PC-9 (cell line): ENCODE measurements around the gene AMN1. TPM values are rescaled to one million over a fixed set of nuclear protein-coding genes. Genes with fewer than 3 reads are reported as not detected.
"Not testable (repeated sequence)": the region's sequence is repeated elsewhere in the genome, so short reads cannot be mapped to it uniquely, and the experiment has no call there.

Source experiments
- BruUV-seq: library from RNA; stranded (reverse); fragments of 400-500 nt; replicated peaks from 2 replicates; lab custom pipeline; 2021; lab: Mats Ljungman, UMichigan
- CTCF ChIA-PET: fragments of 300-600 bp; sonication (Branson Sonifier 250); formaldehyde crosslinking; loops from one replicate; lab custom pipeline; 2022; ENCODE audit warnings: antibody characterized with exemption; lab: Charles Lee
- POLR2A ChIA-PET: fragments of 300-600 bp; sonication (Branson Sonifier 250); formaldehyde crosslinking; loops from one replicate; lab custom pipeline; 2022; ENCODE audit warnings: antibody characterized with exemption; ENCODE audit not compliant: unreplicated experiment; lab: Charles Lee
- DNase-seq, 2 experiments: peaks; one replicate each; pipeline versions ENCODE4 v3.0.0 to v3.0.0-alpha.2; 2015 to 2022; ENCODE audit warnings: mixed read lengths in 1 of 2
- H2AFZ ChIP-seq: fragments of 200-600 bp; sonication (generic); 2 replicates; pipeline ENCODE4 v1.8.1; 2017; ENCODE audit warnings: antibody characterized with exemption
- H3F3A ChIP-seq: fragments of 200-600 bp; sonication (generic); 2 replicates; pipeline ENCODE4 v1.8.1; 2017; ENCODE audit warnings: antibody characterized with exemption, mild to moderate bottlenecking, low read depth; ENCODE audit not compliant: insufficient read depth
- H3K27ac ChIP-seq: fragments of 200-600 bp; sonication (generic); 2 replicates; pipeline ENCODE4 v1.6.1; 2016; ENCODE audit warnings: mixed run types
- H3K27me3 ChIP-seq: fragments of 200-600 bp; sonication (generic); 2 replicates; pipeline ENCODE4 v1.6.1; 2016; ENCODE audit warnings: low read depth, mixed run types; ENCODE audit not compliant: insufficient read depth
- H3K36me3 ChIP-seq: fragments of 200-600 bp; sonication (generic); 2 replicates; pipeline ENCODE4 v1.6.1; 2016; ENCODE audit warnings: low read depth, mixed run types
- H3K4me1 ChIP-seq: fragments of 200-600 bp; sonication (generic); replicated peaks from 2 replicates; pipeline ENCODE4 v1.6.1; 2016; ENCODE audit warnings: mixed run types; ENCODE audit not compliant: insufficient read depth
- H3K4me2 ChIP-seq: fragments of 200-600 bp; sonication (generic); 2 replicates; pipeline ENCODE4 v1.6.1; 2017; ENCODE audit warnings: mixed run types
- H3K4me3 ChIP-seq: fragments of 200-600 bp; sonication (generic); 2 replicates; pipeline ENCODE4 v1.6.1; 2016; ENCODE audit warnings: mixed run types
- H3K79me2 ChIP-seq: fragments of 200-600 bp; sonication (generic); 2 replicates; pipeline ENCODE4 v1.6.1; 2017; ENCODE audit warnings: low read depth, mixed run types
- H3K9me2 ChIP-seq: fragments of 200-600 bp; sonication (generic); 2 replicates; pipeline ENCODE4 v1.8.1; 2017; ENCODE audit warnings: mild to moderate bottlenecking; ENCODE audit not compliant: insufficient read depth
- H3K9me3 ChIP-seq: fragments of 200-600 bp; sonication (generic); 2 replicates; pipeline ENCODE4 v1.8.1; 2016; ENCODE audit warnings: low read depth; ENCODE audit not compliant: insufficient read depth
- H4K20me1 ChIP-seq: fragments of 200-600 bp; sonication (generic); 2 replicates; pipeline ENCODE4 v1.8.1; 2017; ENCODE audit not compliant: insufficient read depth
- EZH2 ChIP-seq: fragments of 200-600 bp; sonication (generic); IDR thresholded peaks from 2 replicates; pipeline ENCODE4 v1.8.0; 2017; ENCODE audit warnings: antibody characterized with exemption, low read depth
- intact Hi-C: fragments of 100-400 bp; cut with micrococcal nuclease; formaldehyde crosslinking; loops from one replicate; pipeline ENCODE4 v1.10.0; 2022; ENCODE audit not compliant: unreplicated experiment
- total RNA-seq: library from RNA; stranded (reverse); gene quantifications from 2 replicates; pipeline ENCODE4 v1.2.3, GENCODE V29; 2021
- TF ChIP-seq, protein P1 (sequence below): fragments of 200-600 bp; sonication (generic); conservative IDR thresholded peaks from 2 replicates; pipeline ENCODE4 v1.6.1; 2017; ENCODE audit warnings: mixed run types, antibody characterized with exemption, mild to moderate bottlenecking, moderate library complexity

AMN1 gene
- total RNA-seq, 1 experiment from 2014 or later = 7.4 TPM

DNA sequence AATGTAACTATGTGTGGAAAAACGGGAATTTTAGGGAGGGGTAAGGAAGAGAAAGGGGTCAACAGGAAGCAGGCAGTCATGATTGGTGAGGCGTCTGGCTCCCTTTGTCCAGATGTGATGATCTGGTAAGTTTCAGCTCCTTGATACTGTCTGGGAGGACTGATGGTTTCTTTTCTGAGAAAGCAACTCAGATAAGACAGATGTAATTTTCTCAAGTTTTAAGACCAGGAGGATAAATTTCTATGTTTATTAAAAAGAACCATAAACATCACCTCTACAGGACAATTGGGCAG is 21.9 kb upstream of the AMN1 start:
- Histone ChIP-seq H3K79me2 (no peaks in the 10 kb centered on the region), H3K9me2 (no peaks in the 10 kb centered on the region), H4K20me1 (no peaks in the 10 kb centered on the region), H3K4me1 (peaks cover 22% of the 10 kb centered on the region), H3K27ac (no peak overlapping the region), H3K36me3 (no peaks in the 10 kb centered on the region), H3K27me3 (no peaks in the 10 kb centered on the region), H2AFZ (no peak overlapping the region), H3K4me3 (0 out of 2 replicates have a peak overlapping the region, but pooled peaks have one; percentile 10), H3F3A (peaks cover 42% of the 10 kb centered on the region), H3K9me3 (peaks cover 32% of the 10 kb centered on the region), H3K4me2 (no peak overlapping the region)
- intact Hi-C loops = no loop called here
- BruUV-seq = no TSS peak
- no peak for DNase-seq
- POLR2A ChIA-PET = no interaction called here
- CTCF ChIA-PET = no interaction called here
- no peak for TF ChIP-seq EZH2
- TF ChIP-seq, protein P1, sequence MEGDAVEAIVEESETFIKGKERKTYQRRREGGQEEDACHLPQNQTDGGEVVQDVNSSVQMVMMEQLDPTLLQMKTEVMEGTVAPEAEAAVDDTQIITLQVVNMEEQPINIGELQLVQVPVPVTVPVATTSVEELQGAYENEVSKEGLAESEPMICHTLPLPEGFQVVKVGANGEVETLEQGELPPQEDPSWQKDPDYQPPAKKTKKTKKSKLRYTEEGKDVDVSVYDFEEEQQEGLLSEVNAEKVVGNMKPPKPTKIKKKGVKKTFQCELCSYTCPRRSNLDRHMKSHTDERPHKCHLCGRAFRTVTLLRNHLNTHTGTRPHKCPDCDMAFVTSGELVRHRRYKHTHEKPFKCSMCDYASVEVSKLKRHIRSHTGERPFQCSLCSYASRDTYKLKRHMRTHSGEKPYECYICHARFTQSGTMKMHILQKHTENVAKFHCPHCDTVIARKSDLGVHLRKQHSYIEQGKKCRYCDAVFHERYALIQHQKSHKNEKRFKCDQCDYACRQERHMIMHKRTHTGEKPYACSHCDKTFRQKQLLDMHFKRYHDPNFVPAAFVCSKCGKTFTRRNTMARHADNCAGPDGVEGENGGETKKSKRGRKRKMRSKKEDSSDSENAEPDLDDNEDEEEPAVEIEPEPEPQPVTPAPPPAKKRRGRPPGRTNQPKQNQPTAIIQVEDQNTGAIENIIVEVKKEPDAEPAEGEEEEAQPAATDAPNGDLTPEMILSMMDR = no peak

GRCh38 chr12:31749024-31749704 is 20.3 kb upstream of the AMN1 start:
- Histone ChIP-seq H2AFZ (no peak overlapping the region), H4K20me1 (no peaks in the 10 kb centered on the region), H3K4me2 (peak overlapping the region; percentile 12; the same call in 1 of the 2 replicates), H3K36me3 (no peaks in the 10 kb centered on the region; the same call in 1 of the 2 replicates), H3K79me2 (no peaks in the 10 kb centered on the region), H3K9me3 (peaks cover 37% of the 10 kb centered on the region), H3K27ac (peak overlapping the region; percentile 89), H3K4me3 (peak overlapping the region; percentile 5; the same call in 1 of the 2 replicates), H3K9me2 (no peaks in the 10 kb centered on the region), H3K27me3 (no peaks in the 10 kb centered on the region), H3F3A (peaks cover 42% of the 10 kb centered on the region), H3K4me1 (peaks cover 29% of the 10 kb centered on the region)
- CTCF ChIA-PET = interaction anchor here (0.6 to 1.2 kb wide), 4 partner anchors 12 to 563 kb away, joined by 6 to 10 read pairs (median 6); no protein-coding TSS in a partner anchor
- POLR2A ChIA-PET = interaction anchor here (0.5 to 0.8 kb wide), 5 partner anchors 16 to 743 kb away, joined by 3 to 33 read pairs (median 5); partner anchors contain the start of genes AMN1, ETFBKMT and SINHCAF
- TF ChIP-seq, protein P1 = no peak
- TF ChIP-seq EZH2 = no peak
- BruUV-seq = no TSS peak
- intact Hi-C loops = loop anchor here (1.0 to 10.0 kb wide), 3 partner anchors 16 to 1146 kb away; partner anchors contain the start of genes AMN1 and PKP2
- DNase-seq = peak; percentile 83 to 98

- POLR2A ChIA-PET = no interaction called here
- Histone ChIP-seq H3K79me2 (no peaks in the 10 kb centered on the region), H3K4me2 (no peak overlapping the region)
Observed at GRCh38 chr12:31745242-31745641, 16.4 kb upstream of the AMN1 start.

DNA sequence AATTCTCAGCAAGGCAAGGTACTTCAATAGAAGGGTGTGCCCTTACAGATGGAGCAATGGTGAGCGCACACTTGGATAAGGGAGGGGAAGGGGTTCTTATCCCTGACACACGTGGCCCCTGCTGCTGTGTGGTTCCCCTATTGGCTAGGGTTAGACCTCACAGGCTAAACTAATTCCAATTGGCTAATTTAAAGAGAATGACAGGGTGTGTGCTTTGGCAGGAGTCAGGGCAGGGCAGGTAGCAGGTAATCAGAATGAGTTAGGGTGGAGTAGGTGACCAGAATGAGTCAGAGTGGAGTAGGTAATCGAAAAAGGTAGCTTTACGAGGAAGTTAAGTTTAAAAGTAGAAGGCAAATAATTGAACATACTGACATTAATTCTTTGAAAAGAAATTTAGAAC is 15.5 kb upstream of the AMN1 start:
- POLR2A ChIA-PET, CTCF ChIA-PET: not testable (repeated sequence)

More at GRCh38 chr12:31745242-31745641, 16.4 kb upstream of the AMN1 start:
- Histone ChIP-seq H3F3A (peaks cover 39% of the 10 kb centered on the region), H3K9me2 (no peaks in the 10 kb centered on the region), H3K4me3 (no peak overlapping the region), H3K27me3 (no peaks in the 10 kb centered on the region), H3K4me1 (peaks cover 32% of the 10 kb centered on the region), H3K36me3 (no peaks in the 10 kb centered on the region; the same call in 1 of the 2 replicates), H2AFZ (no peak overlapping the region), H3K27ac (no peak overlapping the region), H3K9me3 (peaks cover 29% of the 10 kb centered on the region), H4K20me1 (no peaks in the 10 kb centered on the region)
- intact Hi-C loops = loop anchor here (10.0 kb wide), 1 partner anchor 1150 kb away; the partner anchor contains the start of gene PKP2
- DNase-seq = no peak
- no TSS peak for BruUV-seq
- no peak for TF ChIP-seq EZH2
- CTCF ChIA-PET = no interaction called here

More for the DNA sequence above, 15.5 kb upstream of the AMN1 start:
- Histone ChIP-seq H3K9me3 (peaks cover 29% of the 10 kb centered on the region), H3K27ac (0 out of 2 replicates have a peak overlapping the region, but pooled peaks have one; percentile 13), H3K4me1 (peaks cover 32% of the 10 kb centered on the region), H3F3A (peaks cover 30% of the 10 kb centered on the region)
- H3K36me3 ChIP-seq, H3K4me2 ChIP-seq, H3K9me2 ChIP-seq, H3K79me2 ChIP-seq, H3K27me3 ChIP-seq, H4K20me1 ChIP-seq, H3K4me3 ChIP-seq, H2AFZ ChIP-seq, BruUV-seq: not testable (repeated sequence)
- DNase-seq = peak in 1 of 2 experiments; percentile 50
- intact Hi-C loops = loop anchor here (10.0 kb wide), 1 partner anchor 1150 kb away; the partner anchor contains the start of gene PKP2
